Progenitor cell of endocrine pancreas (in vitro differentiated cells): Measurements from ENCODE around the gene ITPR2. TPM values are rescaled to one million over a fixed set of nuclear protein-coding genes. Genes with fewer than 3 reads are reported as not detected.

Source experiments
- DNase-seq: peaks from one replicate; pipeline ENCODE4 v3.0.0; 2021; ENCODE audit warnings: low spot score; ENCODE audit not compliant: unreplicated experiment
- H3K27ac Mint-ChIP-seq: 2 replicates; pipeline ENCODE4 v1.8.0; 2021; ENCODE audit warnings: mild to moderate bottlenecking, moderate library complexity, mixed read lengths
- H3K27me3 Mint-ChIP-seq: 2 replicates; pipeline ENCODE4 v1.8.0; 2021; ENCODE audit warnings: mixed read lengths
- H3K36me3 Mint-ChIP-seq: 2 replicates; pipeline ENCODE4 v1.8.0; 2022; ENCODE audit warnings: mixed read lengths; ENCODE audit not compliant: insufficient read depth
- H3K4me1 Mint-ChIP-seq: 2 replicates; pipeline ENCODE4 v1.8.0; 2021; ENCODE audit warnings: low read depth, mixed read lengths
- H3K4me3 Mint-ChIP-seq: 2 replicates; pipeline ENCODE4 v1.8.0; 2021; ENCODE audit warnings: low read depth, mild to moderate bottlenecking, moderate library complexity, mixed read lengths
- H3K9me3 Mint-ChIP-seq: 2 replicates; pipeline ENCODE4 v1.8.0; 2021; ENCODE audit warnings: low read depth, mixed read lengths
- total RNA-seq: library from RNA; stranded (reverse); gene quantifications from 2 replicates; pipeline ENCODE4 v1.2.1, GENCODE V29; 2021
- TF ChIP-seq, protein P1 (sequence below): fragments of 200-600 bp; sonication (generic); IDR thresholded peaks from one replicate; pipeline ENCODE4 v1.5.0; 2021; ENCODE audit warnings: antibody characterized with exemption, mild to moderate bottlenecking; ENCODE audit not compliant: unreplicated experiment

ITPR2 gene
- total RNA-seq, 1 donor from 2014 or later, result 72.4 TPM

GRCh38 chr12:26513363-26514043, 319.5 kb downstream of the ITPR2 start:
- Mint-ChIP-seq H3K9me3 (peaks cover 4% of the 10 kb centered on the region), H3K4me3 (no peak overlapping the region), H3K27ac (no peak overlapping the region), H3K36me3 (peaks cover 2% of the 10 kb centered on the region), H3K4me1 (peaks cover 15% of the 10 kb centered on the region), H3K27me3 (no peaks in the 10 kb centered on the region)
- TF ChIP-seq, protein P1, sequence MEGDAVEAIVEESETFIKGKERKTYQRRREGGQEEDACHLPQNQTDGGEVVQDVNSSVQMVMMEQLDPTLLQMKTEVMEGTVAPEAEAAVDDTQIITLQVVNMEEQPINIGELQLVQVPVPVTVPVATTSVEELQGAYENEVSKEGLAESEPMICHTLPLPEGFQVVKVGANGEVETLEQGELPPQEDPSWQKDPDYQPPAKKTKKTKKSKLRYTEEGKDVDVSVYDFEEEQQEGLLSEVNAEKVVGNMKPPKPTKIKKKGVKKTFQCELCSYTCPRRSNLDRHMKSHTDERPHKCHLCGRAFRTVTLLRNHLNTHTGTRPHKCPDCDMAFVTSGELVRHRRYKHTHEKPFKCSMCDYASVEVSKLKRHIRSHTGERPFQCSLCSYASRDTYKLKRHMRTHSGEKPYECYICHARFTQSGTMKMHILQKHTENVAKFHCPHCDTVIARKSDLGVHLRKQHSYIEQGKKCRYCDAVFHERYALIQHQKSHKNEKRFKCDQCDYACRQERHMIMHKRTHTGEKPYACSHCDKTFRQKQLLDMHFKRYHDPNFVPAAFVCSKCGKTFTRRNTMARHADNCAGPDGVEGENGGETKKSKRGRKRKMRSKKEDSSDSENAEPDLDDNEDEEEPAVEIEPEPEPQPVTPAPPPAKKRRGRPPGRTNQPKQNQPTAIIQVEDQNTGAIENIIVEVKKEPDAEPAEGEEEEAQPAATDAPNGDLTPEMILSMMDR, result no peak
- DNase-seq, result no peak

GRCh38 chr12:26512213-26512612, 320.8 kb downstream of the ITPR2 start:
- Mint-ChIP-seq H3K27me3 (no peaks in the 10 kb centered on the region), H3K36me3 (no peaks in the 10 kb centered on the region), H3K4me3 (no peak overlapping the region), H3K9me3 (no peaks in the 10 kb centered on the region), H3K4me1 (peaks cover 15% of the 10 kb centered on the region), H3K27ac (peak overlapping the region; percentile 30)
- DNase-seq, result no peak
- TF ChIP-seq, protein P1, result no peak

DNA sequence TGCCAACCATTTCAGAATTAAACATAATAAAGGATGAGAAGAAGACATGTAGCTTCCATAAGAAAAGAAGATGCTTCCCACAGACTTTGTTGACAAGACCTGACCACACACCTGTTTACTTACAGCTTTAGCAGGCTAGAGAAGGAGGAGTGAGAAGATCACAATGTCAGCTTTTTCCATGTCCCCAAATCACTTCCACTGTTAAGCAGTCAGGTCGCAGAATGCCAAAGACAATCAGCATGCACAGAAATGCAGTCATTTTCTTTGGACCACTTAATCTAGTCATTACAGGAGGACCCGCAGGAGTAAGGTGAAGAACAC, 322.7 kb downstream of the ITPR2 start:
- TF ChIP-seq, protein P1, result no peak
- H3K27ac Mint-ChIP-seq, result no peak overlapping the region
- peaks cover 15% of the 10 kb centered on the region for H3K4me1 Mint-ChIP-seq
- no peaks in the 10 kb centered on the region for H3K27me3 Mint-ChIP-seq
- DNase-seq, result no peak
- peaks cover under 1% of the 10 kb centered on the region for H3K36me3 Mint-ChIP-seq
- H3K9me3 Mint-ChIP-seq, result no peaks in the 10 kb centered on the region
- H3K4me3 Mint-ChIP-seq, result no peak overlapping the region

- H3K27me3 Mint-ChIP-seq, result no peaks in the 10 kb centered on the region
- peaks cover 14% of the 10 kb centered on the region for H3K4me1 Mint-ChIP-seq
Observed at GRCh38 chr12:26507613-26508012, 325.4 kb downstream of the ITPR2 start.

GRCh38 chr12:26499979-26500640, 332.9 kb downstream of the ITPR2 start:
- DNase-seq, result no peak
- TF ChIP-seq, protein P1, result no peak
- H3K36me3 Mint-ChIP-seq, result peaks cover 2% of the 10 kb centered on the region
- H3K4me1 Mint-ChIP-seq, result peaks cover 5% of the 10 kb centered on the region
- no peak overlapping the region for H3K4me3 Mint-ChIP-seq
- no peaks in the 10 kb centered on the region for H3K27me3 Mint-ChIP-seq
- no peaks in the 10 kb centered on the region for H3K9me3 Mint-ChIP-seq
- no peak overlapping the region for H3K27ac Mint-ChIP-seq

More at GRCh38 chr12:26507613-26508012, 325.4 kb downstream of the ITPR2 start:
- no peak for DNase-seq
- Mint-ChIP-seq H3K27ac (no peak overlapping the region), H3K36me3 (peaks cover 2% of the 10 kb centered on the region), H3K4me3 (no peak overlapping the region), H3K9me3 (no peaks in the 10 kb centered on the region)
- TF ChIP-seq, protein P1, result no peak
